HG03378 (cell line): ENCODE measurements around the gene SCNN1A.

Experiments
- ATAC-seq: cut with Tn5 transposase; IDR thresholded peaks from one replicate; pipeline ENCODE4 v1.9.1; 2021; ENCODE audit warnings: mild to moderate bottlenecking, moderate library complexity; ENCODE audit not compliant: unreplicated experiment

SCNN1A gene

DNA sequence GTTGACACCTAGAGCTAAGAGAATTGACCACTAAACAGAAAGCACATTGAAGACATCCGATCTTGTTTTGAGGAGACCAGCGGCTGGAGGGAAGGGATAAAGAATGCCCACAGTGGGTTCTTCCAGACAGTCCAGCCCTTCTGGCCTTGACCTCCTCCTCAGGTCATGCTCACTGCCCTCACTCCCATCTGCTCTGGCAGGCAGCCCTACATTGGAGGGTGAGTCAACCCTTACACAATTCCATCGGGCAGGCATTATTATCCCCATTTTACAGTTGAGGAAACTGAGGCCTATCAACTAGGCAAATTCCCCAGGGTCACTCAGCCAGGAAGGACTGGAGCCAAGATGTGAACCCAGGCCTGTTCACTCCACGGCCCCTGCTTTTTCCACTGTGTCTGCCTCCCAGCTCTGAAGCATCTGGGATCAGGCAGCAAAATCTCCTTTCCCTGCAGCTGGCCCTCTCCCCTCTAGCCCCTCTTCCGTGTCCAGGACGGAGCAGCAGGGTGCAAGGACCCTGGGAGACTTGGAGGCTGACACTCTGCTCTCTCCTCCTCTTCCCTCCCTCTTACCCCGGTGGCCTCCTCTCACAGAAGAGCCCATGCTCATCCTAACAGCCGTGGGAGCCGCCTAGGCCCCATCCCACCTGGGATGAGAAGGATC lies 5.3 kb downstream of the SCNN1A start:
- no peak for ATAC-seq

DNA sequence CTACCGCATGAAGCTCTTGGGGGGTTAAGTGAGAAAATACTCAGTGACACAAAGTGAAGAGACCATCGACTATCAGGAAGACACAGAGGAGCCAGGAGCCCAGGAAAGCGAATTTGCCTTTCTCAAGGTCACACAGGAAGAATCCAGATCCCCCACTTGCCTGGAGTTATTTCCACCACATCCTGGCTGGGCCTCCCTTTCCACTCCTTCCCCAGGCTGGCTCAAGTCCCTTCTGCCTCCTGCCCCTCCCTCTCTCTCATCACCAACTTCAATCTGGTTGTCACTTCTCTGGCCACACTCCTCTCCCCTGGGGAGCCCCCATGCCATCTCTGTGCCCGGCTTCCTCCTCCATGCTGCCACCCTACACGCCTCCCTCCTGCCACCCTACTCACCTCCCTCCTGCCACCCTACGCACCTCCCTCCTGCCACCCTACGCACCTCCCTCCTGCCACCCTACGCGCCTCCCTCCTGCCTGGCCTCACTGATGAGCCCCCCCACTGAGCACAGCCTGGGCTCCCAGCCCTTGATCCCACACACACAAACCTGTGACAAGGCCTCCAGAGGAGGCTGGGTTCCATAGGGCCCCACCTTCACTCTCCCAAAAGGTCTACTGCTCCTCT lies 6.3 kb downstream of the SCNN1A start:
- no peak for ATAC-seq

DNA sequence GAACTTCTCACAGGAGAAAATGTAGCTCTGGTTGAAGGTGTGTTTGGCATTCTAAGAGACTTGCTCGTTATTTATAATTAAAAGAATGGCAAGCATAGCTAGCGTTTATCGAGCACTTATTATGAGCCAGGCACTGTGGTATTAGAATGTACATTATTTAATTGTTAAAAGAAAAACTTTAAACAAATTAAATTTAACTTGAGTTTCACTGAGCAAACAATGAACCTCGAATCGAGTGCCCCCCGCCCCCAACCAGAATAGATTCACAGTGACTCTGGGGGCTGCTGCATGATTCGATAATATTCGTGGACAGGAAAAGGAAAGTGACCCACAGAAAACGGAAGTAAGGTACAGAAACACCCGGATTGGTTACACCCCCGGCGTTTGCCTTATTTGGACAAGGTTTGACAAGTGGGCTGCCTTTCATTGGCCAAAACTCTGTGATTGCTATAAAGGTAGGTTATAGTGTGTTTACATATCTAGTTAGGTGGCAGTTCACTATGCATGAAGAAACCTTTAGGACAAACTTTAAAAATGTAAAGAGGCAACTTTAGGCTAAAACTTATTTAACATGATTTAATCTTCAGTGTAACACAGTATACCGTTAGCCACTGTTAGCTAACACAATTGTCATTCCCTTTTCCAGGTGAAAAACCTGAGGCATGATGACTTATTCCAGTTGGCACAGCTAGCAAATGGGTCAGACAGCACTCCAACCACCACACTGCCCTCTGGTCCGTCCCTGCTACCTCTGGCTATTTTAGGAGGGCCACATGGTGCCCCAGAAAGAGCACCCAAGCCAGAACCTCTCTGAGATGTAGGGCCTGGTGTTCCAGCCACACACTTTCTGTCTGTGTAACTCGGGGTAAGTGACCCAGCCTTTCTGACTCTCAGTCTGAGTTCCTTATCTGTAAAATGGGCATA lies 7.1 kb downstream of the SCNN1A start:
- ATAC-seq, result no peak

DNA sequence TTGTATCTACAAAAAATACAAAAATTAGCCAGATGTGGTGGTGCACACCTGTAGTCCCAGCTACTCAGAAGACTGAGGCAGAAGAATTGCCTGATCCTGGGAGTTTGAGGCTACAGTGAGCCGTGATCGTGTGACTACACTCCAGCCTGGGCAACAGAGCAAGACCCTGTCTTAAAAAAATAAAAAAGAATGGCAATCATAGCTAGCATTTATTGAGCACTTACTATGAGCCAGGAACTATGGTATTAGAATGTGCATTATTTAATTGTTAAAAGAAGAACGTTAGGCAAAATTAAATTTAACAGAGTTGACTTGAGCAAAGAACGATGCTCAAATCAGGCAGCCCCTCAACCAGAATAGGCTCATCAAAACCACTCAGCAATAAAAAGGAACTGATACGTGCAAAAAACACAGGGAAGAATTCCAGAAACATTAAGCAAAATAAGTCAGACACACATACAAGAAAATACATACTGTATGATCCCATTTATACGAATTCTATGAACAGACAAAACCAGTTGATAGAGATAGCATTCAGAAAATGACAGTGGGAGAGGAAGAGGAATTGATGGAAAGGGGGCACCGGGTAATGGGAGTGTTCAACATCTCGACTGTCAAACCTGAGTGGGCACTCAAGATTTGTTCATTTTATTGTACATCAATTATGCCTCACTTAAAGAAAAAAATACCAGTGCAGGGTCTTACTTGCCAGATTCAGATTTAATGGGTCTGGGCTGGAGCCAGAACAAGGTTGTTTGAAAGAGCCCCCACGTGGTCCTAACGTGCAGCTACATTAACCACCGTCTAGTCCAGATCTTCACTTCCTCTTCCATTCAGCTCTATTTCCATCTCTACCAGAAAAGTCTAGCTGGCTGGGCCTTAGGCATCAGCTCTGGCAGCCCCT lies 8.0 kb downstream of the SCNN1A start:
- ATAC-seq, result no peak

DNA sequence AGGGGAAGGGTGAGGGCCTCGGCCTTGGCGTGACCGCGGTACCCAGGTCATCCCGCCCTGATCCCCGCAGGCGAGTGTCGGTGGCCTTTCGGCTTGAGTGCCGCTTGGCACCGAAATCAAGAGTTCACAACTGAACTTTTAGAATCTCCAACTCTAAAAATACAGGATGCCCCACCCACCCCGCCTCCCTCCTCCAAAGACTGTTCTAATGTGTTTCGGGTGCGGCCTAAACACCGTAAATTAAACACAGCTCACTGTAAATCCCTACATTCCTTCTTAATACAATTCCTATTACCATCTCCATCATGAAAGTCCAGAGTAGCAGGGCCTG lies 11.4 kb downstream of the SCNN1A start:
- ATAC-seq, result no peak

DNA sequence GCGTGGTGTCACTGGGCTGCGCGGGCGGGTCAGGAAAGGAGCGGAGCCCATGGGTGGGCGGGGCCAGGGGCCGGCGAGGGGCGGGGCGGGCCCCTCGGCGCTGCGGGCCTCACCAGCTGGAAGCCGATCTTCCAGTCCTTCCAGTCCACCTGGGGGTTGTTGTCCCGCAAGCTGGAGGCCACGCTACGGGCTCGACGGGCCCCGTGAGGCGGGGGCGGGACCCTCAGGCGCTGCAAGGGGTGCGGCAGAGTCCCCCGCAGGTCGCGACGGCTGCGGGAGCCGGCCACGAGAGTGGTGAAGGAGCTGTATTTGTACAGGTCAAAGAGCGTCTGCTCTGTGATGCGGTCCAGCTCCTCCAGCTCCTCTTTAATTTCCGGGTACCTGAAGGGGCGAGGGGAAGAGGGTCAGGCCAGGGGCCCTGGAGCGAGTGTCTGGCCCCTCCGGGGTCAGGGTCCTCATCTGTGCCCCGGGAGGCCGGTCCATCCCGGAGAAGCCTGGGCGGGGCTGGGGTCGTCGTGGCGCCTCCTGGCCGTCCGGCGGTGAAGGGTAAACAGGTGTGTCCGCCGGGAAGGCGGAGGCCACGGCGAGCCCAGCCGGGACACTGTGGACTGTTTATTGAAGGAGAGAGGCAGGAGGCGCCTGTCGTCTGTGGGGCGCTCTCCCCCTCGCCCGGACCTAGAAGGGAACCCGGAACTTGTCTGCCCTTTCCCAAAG lies 11.9 kb downstream of the SCNN1A start:
- ATAC-seq, result no peak

DNA sequence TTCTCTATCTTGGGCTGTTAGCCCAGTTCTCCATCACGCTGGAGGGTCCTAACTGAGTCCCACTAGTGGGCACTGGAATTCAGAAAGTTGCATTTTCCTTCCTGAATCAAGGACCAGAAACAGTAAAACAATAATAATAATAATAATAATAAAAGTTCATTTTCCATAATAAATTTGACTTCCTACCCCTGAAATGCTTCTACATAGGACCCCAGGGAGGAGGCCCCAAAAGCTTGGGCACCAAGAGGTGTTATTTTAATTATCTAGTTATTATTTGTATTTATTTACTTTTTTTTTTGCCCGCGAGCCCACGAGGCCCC lies 12.4 kb downstream of the SCNN1A start:
- no peak for ATAC-seq

DNA sequence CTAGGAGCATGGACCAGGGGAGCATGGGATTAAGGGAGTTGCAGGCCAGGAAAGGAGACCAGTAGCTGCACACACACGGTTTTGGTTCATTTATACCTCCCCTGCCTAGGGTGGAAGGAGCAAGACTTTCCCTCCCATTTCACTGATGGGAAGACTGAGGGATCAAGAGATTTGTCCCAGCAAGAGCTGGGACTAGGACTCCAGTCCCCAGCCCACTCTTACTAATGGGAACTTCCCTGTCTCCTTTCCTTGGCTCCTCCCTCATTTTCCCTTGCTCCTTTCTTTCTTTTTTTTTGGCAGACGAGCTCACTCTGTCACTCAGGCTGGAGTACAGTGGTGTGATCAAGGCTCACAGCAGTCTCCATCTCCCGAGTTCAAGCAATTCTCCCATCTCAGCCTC lies 13.0 kb downstream of the SCNN1A start:
- no peak for ATAC-seq

DNA sequence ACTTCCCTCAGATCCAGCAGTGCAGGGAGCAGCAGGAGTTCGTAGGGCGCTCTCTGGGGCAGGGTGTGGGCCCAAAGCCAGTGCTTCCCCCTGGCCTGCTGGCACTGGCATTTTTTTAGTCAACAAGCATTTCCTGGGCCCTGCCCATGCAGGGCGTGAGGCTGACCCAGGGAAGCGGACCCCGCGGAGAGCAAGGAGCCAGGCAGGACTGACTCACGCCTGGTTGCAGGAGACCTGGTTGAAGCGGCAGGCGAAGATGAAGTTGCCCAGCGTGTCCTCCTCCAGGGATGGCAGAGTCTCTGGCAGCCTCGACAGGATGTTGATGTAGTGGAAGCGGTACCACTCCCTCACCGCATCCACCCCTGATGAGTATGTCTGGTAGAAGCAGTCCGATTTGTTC lies 13.5 kb downstream of the SCNN1A start:
- ATAC-seq, result no peak

DNA sequence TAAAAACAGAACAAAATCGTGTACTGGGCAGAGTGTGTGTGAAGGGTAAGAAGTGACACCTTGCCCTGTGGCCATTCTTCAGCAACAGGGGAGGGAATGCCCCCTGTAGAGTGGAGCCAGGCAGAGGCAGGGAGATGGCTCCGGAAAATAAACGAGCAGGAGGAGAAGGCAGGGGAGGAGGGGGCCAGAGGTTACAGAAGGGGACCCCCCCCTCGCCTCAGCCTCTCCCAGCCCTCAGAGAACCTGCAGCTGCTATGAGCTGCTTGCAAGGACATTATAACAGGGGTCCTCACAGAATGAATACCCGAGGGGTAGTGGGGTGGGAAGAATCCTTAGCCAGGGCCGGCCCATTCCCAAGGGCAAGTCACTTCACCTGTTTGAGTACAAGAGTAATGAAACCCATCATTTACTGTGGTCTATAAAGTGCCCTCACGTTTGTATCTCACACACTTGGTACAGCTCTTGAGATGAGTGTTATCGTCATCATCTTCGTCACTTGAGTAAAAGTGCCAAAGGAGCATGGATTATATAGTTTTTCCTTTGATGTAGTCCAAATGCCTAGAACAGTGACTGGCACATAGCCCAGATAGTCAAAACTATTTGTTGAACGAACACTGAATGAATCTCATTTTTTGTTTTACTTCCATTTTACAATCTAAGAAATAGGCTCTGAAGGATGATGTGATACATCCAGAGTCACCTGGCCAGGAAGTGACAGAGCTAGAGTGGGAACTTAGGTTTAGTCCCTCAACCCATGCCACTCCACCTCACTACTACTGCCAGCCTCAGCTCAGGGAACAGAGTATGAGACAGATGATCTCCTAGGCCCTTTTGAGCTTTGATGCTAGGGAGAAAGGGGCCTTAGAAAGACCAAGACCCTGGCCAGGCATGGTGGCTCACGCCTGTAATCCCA lies 14.5 kb downstream of the SCNN1A start:
- ATAC-seq, result no peak

DNA sequence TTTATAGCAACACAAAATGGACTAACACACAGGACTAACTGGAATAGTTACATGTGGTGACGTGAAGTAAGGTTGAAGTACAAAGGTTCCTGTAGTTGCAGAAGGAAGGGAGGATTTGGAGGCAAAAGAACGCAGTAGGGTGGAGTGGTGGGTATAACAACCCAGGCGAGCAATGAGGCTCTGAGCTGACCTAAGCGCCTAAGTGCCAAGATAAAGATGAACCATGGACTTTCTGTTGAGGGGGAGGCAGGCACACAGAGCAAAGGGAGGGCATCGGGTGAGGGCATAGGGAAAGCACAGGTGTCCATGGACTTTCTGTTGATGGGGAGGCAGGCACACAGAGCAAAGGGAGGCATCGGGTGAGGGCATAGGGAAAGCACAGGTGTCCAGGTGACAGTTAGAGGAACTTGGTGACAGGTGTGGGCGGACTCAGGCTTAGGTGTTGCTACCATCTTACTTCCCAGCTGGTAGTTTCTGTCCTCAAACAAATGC lies 15.2 kb downstream of the SCNN1A start:
- no peak for ATAC-seq

DNA sequence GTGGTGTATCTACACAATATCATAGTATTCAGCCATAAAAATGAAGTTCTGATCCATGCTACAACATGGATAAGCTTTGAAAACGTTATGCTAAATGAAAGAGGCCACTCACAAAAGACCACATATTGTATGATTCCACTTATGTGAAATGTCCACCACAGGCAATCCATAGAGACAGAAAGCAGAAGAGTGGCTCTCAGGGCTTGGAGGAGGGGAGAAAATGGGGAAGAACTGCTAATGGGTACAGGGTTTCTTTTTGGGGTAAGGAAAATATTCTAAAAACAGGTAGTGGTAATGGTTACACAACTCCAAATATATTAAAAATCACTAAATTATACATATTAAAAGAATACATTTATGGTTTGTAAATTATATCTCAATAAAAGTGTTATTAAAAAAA lies 16.5 kb downstream of the SCNN1A start:
- ATAC-seq, result no peak

DNA sequence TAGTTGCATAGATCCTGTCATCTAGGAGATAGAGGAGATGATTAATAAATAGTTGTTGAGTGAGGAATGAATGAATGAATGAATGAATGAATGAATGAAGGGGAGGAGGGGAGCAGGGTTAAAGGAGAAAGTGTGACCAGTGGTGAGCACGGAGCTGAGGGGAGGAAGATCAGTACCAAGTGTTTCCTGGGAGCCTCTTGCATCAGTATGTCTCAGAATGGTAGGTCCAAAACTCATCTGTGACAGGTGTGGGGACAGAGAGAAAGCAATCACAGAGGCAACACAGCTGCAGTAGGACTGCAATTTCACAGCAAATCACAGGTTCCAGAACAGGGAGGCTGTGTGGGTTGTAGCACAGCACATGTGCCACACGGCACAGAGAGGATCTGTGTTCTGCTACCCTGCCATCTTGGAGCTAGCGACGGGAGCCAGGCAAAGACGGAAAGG lies 19.0 kb downstream of the SCNN1A start:
- ATAC-seq, result no peak

DNA sequence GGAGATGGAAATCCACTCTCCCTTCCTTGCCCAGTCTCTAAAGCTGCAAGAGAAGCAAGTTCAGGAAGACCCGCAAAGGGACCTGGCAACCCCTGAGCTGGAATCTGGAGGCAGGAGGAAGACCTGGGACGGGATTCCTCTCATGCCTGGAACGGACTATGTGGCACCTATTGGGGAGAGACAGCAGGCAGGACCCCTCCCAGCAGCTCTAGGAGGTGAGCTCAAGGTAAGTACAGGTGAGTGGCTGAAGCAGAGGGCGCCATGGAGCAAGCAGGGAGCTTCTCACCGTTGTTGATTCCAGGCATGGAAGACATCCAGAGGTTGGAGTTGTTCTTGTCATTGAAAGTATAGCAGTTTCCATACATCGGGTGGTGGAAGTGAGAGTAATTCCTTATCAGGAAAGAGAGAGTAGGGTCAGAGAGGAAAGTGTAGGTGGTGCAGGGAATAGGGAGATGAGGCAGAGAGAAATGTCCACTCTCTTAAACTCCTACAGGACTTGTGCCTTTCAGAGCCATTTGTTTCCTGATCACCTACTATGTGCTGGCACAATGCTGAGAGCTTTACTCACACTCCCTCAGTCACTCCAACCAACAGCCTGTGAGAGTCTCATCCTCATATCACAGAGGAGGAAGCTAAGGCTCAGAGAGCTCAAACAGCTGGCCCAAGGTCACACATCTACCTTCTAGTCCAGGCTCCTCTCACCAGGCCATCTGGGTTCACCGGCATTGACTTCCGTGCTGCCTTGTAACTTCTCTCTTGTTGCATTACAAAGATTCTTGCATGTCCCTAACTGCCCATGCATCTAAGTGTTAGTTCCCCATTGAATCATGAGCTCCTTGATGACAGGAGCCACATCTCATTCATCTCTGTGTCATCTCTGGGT lies 19.6 kb downstream of the SCNN1A start:
- ATAC-seq, result no peak

DNA sequence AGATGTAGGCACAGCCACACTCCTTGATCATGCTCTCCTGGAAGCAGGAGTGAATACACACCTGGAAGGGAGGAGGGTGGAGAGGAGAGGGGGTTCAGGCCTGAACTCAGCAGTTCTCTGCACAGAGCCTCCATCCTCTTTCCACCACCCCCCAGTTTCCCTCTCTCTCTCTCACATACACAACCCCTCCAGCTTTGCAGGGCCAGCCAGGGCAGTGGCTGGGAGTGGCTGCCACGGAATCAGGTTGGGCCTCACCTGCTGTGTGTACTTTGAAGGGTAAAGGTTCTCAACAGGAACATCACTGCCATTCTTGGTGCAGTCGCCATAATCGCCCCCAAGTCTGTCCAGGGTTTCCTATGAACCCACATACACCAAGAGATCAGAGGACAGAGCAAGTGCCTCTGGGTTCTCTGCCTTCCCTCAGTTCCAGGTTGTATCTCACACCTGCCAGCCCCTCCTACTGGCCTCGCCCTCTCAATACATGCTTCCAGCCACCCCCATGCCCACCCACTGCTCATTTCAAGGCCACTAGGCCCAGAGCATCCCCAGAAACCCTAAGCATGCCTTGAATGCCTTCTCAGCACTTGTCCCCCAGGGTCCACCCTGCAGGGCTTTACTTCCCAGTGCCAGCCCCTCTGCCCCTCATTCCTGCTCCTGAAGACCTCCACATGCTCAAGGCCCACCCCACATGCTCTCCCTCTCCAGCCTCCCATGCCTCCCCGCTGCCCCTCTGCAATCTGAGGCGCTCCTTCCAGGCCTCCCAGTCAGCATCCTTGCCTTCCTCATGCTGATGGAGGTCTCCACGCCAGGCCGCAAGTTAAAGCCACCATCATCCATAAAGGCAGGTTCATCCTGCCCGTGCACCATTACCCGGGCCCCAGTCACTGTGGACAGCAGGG lies 20.6 kb downstream of the SCNN1A start:
- no peak for ATAC-seq

DNA sequence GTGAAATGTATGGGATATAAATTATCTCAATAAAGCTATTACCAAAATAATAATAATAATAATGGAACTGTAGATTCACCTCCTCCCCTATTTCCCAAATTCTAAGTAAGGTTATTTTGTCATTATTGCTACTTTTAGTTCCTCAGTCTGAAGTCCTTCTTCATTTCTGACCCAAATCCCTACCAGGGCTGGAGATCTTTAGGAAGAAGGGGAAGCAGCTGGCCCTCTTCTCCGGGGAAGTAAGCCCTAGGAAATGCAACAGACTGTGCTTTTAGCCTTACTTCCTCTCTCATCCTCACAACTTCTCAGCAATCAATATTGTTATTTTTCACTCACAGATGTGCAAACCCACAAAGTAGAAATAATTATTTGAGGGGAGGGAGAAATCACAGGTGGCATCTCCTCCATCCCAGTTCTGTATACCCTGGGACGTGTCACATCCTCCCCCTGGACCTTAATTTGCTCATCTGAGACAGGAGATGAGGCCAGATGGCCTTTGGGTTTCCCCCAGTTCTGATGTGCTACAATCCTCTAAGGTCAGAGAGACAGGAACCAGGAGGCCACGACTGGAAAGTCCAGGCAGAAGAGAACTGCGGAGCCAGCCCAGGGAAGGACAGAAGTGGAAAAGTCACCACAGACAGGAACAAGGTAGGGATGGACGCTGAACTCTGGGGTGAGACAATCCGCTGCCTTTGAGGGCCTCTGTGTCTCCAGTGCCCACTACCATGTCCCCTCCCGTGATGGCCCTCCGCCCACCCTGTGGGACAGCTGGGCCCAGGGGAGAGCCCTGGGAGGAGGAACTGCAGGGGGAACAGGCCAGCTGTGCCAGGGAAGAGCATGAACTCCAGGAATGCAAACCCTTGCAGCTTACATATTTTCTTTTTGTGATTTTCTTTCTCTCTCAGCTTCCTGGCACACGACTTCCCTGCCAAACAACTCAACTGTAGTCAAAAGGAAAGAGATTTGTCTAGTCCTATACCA lies 22.9 kb downstream of the SCNN1A start:
- no peak for ATAC-seq
